Mesenteric fat pad (tissue), 1 donor: ENCODE measurements around the gene CACNA2D1. TPM values are rescaled to one million over a fixed set of nuclear protein-coding genes. Genes with fewer than 3 reads are reported as not detected.
"Not testable (repeated sequence)": the region's sequence is repeated elsewhere in the genome, so short reads cannot be mapped to it uniquely, and the experiment has no call there.

Experiments used
- DNase-seq: peaks from one replicate; pipeline ENCODE4 v3.0.0-alpha.2; 2020; ENCODE audit warnings: low spot score
- total RNA-seq: library from RNA; stranded (reverse); fragmentation: NEBNext Ultra II Directional; extraction: Animal tissue kit (Norgen Biotek cat#: 25700); gene quantifications from one replicate; pipeline ENCODE4 v1.2.1, GENCODE V29; 2021
- donor health status: DM: yes; HTN: yes; CAD: no.

The CACNA2D1 gene
- total RNA-seq, 1 donor from 2014 or later: 33.5 TPM

DNA sequence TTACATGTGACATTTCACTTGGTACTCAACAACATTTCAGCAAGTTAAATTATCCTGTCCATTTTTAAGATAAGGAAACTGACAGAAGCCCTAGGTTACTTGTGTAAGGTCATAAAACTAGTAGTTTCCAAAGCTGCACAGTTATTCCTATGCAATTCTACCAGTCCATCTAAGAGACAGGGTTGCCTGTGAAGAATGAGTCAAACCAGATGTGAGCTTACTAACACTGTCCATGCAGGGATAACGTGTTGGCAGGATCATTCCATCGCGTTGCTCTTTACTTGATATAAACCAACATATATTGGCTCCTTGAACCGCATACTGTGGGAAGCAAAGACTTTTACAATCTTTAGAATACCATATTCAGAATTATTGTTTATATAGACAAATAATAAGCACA is 392.8 kb downstream of the CACNA2D1 start:
- DNase-seq: no peak

DNA sequence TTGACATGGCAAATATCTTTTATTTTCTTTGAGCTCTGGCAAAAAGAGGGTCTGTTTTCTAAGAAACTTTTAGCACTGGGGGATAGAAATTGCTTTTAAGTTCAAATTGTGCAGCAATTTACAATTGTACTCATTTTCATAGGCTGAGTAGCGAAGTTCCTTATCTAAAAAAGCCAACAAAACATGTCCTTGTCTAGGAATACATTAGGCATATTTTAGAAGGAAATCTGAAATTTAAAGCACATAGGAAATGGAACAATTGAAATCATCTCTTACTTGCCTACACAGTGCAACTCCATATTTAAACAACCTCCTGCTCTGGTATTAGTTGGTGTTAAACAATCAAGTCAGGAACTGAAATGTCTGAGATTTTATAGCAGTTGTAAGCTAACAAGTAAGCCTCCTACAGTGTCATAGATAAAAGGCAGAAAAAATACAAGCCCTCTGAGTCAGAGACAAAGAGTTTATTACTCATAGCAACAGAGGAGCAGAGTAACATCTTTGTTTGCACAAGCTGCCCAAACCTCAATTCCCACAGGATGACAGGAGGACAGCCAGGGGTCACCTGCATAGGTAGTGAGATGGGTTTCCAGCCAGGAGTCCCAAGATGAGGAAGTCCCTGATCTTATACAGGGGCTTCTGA is 393.6 kb downstream of the CACNA2D1 start:
- no peak for DNase-seq

DNA sequence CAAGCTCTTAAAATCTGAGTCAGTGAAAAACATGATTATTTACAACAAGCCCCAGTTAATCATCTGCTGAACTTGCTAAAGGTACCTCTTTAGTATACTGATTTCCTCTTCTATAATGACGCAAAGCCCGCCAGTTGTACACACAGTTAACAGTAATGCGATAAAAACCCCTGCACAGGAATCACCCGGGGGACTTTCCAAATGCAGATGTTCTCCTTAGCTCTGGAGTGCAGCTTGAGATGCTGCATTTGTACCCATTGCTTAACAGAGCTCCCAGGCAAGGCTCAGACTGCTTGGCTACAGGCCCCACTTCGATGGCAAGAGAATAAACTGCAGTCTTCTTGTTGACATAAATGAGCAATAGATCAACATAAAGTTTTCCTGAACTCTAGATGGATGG is 394.1 kb downstream of the CACNA2D1 start:
- DNase-seq: no peak

DNA sequence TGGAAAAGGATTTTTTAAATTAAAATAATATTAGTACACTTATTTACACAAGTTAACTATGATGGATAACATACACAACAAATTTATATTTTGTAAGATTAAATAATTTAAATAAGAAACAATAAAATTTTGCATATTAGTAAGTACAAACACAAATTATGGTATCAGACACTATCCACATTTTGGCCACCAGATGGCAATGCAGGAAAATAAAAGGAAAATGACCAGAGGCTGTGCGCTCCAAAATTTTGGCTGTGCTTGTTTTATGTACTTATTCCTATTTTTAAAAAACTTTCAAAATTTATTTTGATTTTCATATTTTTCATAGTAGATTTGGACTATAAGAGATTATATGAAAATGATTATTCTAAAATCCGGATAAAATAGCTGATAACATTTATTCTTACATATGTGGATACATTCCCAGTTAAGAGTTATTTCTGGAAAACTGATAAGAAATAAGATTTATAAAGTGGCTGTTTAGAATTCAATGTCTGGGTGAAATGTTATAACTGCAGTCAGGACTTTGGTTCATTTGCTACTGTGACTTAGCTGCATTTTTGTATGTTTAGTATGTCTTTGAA is 399.0 kb downstream of the CACNA2D1 start:
- DNase-seq: no peak

DNA sequence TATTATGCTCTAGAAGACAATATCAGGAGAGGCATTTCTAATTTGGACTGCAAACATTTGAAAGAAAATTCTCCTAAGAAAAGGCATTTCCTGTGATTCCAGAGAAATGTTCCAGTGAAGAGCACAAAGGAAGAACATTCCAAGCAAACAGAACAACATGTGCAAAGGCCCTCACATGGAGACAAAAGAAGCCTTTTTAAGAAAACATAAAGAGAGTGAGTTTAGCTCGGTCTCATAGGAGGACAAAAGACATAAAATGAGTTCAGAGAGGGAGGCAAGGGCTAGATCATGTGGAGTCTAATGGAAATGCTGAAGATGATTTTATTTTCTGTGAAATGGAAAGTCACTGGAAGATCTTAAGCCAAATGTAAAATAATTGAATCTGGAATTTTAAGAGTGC is 404.0 kb downstream of the CACNA2D1 start:
- no peak for DNase-seq

DNA sequence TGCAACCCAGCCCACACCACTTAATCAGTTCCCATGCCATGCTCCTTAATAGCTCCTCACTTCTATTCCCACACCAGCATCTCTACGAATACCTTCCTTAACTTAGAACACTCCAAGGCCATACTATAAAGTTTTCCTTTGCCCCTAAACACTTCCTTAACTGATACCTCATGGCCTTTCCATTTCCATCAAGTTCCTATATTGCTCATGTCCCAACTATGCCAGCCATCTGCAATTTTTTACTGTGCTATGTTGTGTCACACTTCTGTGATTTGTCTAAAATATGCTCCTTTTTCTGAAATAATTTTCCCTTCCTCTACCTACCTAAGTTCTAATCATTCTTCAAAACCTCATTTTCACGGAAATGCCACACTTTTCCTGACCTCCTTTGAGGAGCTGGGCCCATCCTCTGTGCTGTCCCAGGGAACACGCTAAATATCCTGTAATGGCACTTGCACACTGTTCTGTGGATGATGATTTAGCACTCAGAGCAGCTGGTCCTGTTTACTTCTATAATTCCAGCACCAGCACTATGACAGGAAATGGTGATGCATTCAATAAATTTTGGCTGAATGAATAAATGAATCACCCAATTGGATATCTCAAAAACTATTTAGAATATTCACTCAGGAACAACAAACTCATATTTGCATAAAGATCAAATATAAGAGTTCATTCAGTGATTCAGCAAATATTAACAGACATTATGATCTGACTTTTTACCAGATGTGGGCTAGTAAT is 407.3 kb downstream of the CACNA2D1 start:
- DNase-seq: no peak

DNA sequence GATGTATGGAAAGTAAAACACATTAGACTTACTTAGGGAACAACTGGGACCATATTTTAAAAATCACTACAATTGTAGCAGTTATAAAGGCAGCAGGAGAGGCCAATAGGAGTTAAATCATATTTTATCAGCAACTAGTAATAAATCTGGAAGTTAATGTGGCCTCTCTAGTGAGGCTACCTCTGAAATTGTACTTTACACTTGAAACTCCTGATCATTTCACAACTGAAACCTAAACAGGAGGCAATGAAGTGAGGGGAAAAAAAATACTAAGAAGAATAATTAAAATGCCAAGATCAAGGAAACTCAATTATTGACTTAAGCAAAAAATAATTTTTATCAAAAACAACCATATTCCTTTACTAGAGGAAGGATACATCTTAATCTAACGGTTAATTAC is 408.1 kb downstream of the CACNA2D1 start:
- DNase-seq: no peak

DNA sequence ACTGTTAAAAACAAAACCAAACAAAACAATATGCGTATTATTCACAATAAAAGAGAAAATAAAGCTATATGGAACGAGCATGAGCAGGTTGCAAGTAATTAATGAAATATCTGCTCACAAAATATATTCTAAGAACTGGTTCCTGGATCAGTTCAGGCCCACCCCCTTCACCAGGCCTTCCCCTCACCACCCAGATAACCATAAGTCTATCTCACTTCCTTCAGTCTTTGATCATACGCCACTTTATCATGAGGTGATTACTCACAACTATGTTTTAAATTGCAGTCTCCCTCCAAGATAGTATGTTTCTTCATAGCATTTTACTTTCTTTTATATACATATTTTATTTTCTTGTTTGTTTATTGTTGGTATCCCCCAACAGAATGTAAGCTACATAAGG is 410.7 kb downstream of the CACNA2D1 start:
- no peak for DNase-seq

DNA sequence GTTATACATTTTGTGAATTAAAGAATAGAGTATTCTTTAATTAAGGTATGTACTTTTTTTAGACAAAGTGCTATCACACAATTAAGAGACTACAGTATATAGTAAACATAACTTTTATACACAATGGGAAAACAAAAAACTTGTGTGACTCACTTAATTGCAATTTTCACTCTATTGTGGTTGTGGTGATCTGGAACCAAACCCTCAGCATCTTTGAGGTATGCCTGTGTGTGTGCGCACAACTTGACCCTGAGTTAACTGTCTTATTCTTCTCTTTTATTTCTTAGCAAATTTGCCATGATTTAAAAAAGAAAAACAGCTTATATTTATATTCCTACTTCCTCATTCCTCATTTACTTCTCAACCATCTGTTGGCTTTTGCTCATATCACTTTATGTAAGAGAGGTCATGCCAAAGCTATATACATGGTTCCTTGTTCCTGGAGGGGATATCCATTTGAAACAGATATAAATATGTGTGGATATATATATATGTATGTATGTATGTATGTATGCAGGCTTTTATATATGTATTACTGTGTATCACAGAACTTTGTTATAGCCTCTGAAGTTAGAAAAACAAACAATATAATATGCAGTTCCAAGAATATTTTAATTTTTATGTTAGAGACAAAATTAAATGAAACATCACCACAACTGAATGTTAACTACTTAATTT is 414.2 kb downstream of the CACNA2D1 start:
- DNase-seq: no peak

DNA sequence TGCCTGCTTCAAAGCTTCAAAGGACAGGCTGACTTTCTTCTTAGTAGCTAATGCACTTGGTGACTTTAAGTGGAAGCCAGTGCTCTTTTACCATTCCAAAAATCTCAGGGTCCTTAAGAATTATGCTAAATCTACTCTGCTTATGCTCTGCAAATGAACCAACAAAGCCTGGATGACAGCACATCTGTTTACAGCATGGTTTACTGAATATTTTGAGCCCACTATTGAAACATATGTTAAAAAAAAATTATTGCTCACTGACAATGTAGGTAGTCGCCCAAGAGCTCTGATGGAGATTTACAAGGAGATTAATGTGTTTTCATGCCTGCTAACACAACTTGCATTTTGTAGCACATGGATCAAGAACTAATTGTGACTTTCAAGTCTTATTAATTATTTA is 415.5 kb downstream of the CACNA2D1 start:
- no peak for DNase-seq

DNA sequence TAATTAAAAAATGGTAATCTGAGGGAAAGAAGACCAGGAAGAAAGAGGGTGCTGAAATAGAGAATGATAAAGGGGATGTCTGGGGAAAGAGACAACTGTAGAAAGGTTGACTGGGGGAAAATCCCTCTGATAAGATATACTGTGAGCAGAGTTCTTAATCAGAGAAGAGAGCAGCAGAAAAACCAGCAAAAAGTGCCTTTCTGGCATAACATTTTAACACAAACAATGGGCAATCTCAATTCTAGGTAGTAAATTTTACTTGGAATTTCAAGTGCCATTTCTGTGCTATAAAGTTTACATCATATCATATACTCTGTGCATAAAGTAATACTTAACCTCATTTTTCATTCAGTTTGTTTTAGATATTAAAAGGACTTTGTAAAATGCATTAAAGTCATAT is 421.9 kb downstream of the CACNA2D1 start:
- no peak for DNase-seq

DNA sequence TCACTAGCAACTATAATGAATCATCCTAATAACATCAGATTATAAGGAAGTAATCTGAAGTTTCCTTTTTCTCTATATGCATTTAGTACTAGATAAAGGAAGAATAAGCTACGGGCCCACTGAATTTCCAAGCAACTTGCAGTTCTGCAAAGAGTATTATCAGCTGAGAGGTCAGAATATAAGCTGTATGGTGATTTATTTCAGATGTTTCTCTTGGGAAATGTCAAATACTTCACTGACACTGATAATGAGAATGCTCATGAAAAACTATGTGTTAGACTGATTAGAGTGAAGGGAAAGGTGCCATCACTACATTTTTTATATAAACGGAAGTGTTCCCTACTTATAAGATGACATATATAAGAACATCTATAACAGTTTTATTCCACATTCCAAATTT is 422.5 kb downstream of the CACNA2D1 start:
- no peak for DNase-seq

DNA sequence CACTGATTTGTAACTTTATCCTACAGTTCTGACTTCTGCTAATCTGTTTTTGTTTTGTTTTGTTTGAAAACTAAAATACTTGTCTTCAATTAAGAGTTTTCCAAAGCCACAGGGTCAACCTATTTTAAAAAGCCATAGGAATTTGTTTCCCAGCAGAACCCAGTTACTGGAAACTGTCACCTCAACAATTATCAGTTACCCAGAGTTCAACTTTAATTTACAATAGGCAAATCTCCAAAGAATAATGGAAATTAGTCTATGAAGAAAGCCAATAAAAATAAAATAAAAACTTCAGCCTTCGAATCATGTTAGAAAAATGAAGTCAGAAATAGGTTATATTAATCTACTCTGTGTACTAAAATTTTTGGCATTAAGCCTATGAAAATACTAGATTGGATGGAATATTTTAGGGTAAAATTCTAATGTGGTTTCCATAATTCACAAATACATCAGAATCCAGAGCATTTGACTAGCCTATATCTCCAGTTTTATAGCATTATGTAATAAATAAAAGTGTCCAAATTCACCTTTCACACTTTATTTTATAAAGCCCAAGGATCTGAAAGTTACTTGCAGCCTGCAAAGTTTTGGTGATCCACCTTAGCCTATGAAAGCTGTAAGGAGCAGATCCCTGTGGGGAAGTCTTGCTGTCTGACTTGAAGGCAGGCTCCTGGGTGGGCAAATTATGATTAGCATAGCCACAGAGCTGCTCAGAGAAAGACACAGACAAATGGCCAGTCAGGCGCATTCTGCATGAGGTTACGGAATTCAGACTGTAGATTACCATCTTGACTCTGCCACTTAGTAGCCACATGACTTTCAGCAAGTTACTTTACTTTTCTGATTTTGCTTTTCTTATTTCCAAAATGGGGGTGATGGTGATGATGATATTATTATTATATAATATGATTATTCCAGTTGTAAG is 423.8 kb downstream of the CACNA2D1 start:
- DNase-seq: no peak

DNA sequence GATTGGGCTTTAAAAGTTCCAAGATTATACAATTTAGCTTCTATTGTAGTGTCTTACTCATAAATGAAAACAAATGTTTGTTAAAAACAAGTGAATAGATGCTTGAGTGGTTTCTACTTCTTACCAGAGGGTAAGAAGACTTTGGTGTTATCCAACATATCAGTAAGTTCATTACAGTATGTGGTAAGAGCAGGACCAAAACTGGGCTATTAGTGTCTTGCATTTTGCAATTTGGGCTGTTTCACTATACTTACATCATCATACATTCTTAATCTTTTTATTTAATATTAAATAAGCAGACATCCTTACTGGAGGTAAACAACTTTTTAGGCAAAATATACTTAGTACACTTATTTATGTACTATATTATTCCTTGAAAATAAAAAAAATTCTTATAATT is 425.4 kb downstream of the CACNA2D1 start:
- DNase-seq: no peak

DNA sequence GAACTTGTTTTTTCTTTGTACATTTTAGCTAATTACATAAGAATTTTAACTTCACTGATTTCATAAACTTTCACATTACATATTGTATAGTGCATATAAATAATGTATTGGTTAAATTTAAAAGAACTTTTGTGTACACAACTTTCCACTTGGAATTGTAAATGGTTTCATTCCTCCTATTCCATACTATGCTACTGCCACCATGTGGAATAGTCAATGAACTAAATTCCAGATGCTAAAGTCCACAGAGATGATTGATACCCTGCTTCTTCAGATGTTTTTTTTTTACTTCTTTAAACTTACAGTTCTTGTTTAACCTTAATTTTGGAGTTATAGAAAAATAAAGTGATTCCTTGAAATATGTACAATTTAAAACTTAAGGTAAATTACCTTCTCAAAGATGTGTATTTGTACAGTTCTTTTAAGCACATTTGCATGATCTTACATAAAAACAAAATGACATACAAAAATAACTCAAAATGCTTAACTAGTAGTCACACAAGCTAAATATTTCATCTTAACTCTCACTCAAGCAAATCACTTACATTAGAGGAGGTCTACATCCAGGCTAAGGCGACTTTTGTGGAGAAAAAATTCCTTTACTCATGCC is 426.1 kb downstream of the CACNA2D1 start:
- DNase-seq: no peak

DNA sequence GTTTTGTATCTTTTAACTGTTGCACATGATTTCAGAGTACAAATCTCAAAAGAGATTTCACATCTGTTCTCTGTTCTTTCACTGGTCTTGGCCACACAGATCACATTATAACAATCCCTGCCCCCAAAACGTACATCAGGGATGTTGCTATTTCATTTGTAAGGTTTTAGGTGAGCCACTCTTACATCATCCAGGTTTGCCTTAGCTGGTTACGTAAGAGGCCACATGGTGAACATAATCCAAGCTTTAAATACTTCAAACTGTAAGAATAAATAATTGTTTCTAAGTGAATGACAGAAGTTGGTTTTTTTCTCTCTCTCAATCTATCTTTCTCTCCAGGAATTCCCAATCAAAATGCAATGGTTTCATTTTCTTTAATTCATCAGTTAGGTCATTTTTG is 427.8 kb downstream of the CACNA2D1 start:
- DNase-seq: no peak

DNA sequence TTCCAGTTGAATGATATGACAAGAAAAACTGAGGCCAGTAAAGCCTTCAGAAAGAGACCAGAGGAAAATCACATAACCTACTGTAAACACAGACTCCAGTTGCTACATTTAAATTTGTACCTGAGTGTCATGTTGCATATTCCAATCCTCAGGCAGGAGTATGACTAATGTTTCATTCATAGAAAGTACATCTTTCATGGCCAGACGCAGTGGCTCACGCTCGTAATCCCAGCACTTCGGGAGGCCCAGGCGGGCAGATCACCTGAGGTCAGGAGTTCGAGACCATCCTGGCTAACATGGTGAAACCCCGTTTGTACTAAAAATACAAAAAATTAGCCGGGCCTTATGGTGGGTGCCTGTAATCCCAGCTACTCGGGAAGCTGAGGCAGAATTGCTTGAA is 429.0 kb downstream of the CACNA2D1 start:
- not testable (repeated sequence) for DNase-seq

DNA sequence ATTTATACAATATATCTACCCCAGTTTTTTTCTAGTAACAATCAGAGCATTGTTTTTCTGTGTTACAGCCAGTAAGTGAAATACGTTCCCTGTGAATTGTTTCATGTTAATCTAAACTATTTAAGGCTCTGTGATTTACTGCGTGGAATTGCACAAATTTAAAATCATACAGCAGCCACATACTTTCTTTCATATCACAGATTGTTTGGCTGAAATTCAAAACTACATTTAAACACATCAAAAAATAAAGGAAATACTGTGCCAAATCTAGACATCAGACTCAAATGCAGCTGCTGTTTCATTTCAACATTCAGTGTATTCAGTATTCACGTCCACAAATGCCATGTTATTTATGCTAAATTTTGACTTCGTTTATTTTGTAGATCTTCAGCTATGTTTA is 431.1 kb downstream of the CACNA2D1 start:
- no peak for DNase-seq

DNA sequence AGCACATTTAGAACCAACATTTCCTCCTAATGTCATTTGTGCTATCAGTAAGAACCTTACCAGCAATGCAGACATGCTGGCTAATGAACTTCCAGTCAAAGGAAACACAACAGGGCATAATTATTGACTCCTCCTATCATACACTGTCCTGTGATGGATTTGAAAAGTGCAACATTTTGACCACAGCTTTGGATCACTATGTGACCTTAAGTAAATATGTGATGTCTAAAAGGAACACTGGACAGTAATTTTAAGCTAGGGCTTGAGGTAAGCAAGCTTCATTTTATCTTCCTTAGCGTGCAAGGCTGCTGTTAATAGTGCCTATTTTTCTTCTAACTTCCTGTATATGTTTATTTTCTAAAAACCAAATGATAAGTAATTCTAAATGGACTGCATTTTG is 433.2 kb downstream of the CACNA2D1 start:
- DNase-seq: no peak

DNA sequence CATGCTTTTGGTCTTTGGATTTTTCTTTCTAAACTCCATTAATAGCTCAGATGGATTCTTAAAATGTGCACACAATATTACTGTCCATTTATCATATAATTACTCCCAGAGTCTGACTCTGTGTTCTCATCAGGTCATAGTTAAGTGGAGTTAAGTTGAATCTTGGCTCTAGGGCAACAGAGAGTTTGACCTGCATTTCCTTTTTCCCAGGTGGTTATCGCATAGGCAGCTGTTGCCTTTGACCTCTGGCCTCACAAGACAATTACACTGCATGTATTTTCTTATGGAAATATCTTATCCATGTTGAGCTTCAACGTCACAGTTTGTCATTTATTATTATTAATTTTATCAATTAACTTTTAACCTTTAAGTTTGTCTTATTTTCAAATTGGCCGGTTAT is 436.3 kb downstream of the CACNA2D1 start:
- DNase-seq: no peak

DNA sequence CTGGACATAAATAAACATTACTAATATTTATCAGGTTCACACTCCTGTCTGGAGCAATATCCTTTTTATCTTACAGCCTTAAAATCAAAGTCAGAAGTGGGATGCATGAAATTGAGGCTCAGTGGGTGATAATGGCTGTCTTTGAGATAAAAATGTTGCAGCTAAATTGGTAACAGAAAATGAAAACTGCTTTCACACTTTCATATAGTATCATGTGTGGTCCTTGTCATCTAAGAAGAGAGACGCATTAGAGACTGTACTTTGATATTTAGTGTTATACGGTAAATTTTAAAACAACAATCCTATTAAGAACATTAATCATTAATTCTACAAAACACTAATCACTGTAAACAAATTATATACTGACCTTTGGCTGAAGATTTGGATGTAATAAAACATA is 438.5 kb downstream of the CACNA2D1 start:
- no peak for DNase-seq
